ENCODE results near the gene INTS2.

- no peak for TF ChIP-seq CTCF (IDR thresholded peaks at IDR 0.05)
- no peak for TF ChIP-seq EZH2 (IDR thresholded peaks at IDR 0.05; ENCODE audit: borderline replicate concordance, insufficient read depth, low read depth, low read length, poor library complexity, severe bottlenecking)
Observed at GRCh38 chr17:61818225-61818624, 109.6 kb downstream of the INTS2 start.

Data from B cell (primary cell).